Heart left ventricle (tissue), 13 donors: ENCODE data around the gene STEAP3.

Experiments
- CTCF ChIP-seq, 12 donors: fragments of 200-600 bp; sonication (generic) in 4 of 12; IDR thresholded peaks; one replicate each; pipeline versions ENCODE4 v1.5.0 to v1.8.0; 2018 to 2022; ENCODE audit warnings: antibody characterized with exemption in 12 of 12, mild to moderate bottlenecking in 5 of 12
- POLR2A ChIP-seq, 2 donors: fragments of 450-650 bp; IDR thresholded peaks; one replicate each; pipeline ENCODE4 v1.6.1; 2017; ENCODE audit warnings: antibody characterized with exemption in 2 of 2, mild to moderate bottlenecking in 2 of 2, moderate library complexity in 2 of 2
- donor health status: ischemic (EF 13 %, LVEDD 7.1; RV severe dilation, severe dysfunction).
- donor health status: DM: no; HTN: yes; CAD: no.
- donor health status: DM: no; HTN: no; CAD: no.
- donor health status: ischemic (EF 25% LVEDD 6.9; RV normal size, moderate dysfunction).
- donor health status: ischemic (EF 25% LVEDD 5.7; RV mildly dilated, moderate dysfunction).
- donor health status: ischemic (EF 35%, LVEDD 5.7; RV mildly dilated, moderate dysfunction).
- donor health status: nonischemic (EF 11% LVEDD 7.7; RV severe dilation, severe dysfunction).
- donor health status: DM: yes; HTN: yes; CAD: no.
- donor health status: PGD.
- donor health status: ischemic (EF 29% LVEDD 5.4; RV normal size, mild dysfunction).
- donor health status: nonischemic (EF 23%, LVEDD 6.1; RV moderate dilation, normal function).

- no peak for TF ChIP-seq POLR2A (IDR thresholded peaks at IDR 0.05)
- no peak for TF ChIP-seq CTCF (IDR thresholded peaks at IDR 0.05)
These were observed 13.2 kb downstream of the STEAP3 start for GRCh38 chr2:119236796-119237195.
